K562 (cell line): Measurements from ENCODE around the gene SLC4A2. TPM values are rescaled to one million over a fixed set of nuclear protein-coding genes. Genes with fewer than 3 reads are reported as not detected.
A peak's percentile ranks its signal among the peaks of the same experiment; 100 is the strongest.

Experiments used
- BHLHE40 ChIP-seq: IDR thresholded peaks from 2 replicates; pipeline ENCODE4 v1.6.1; 2011; ENCODE audit warnings: low read length, improper control_type of control experiment
- CCNT2 ChIP-seq: IDR thresholded peaks from 2 replicates; pipeline ENCODE4 v1.6.1; 2011; ENCODE audit warnings: borderline replicate concordance, low read depth, mild to moderate bottlenecking, moderate library complexity, mixed read lengths, low read length; ENCODE audit not compliant: insufficient read length; ENCODE audit errors: extremely low read depth
- CHD1 ChIP-seq: fragments of 200-600 bp; sonication (generic); IDR thresholded peaks from one replicate; pipeline ENCODE4 v1.6.1; 2012; ENCODE audit warnings: mild to moderate bottlenecking, moderate library complexity, low read length, inconsistent platforms
- CREM ChIP-seq: IDR thresholded peaks from 2 replicates; pipeline ENCODE4 v1.6.1; 2014; ENCODE audit warnings: antibody characterized with exemption, low read depth
- ESRRA ChIP-seq: fragments of 450-650 bp; IDR thresholded peaks from 2 replicates; pipeline ENCODE4 v1.6.1; 2014; ENCODE audit warnings: low read depth, mild to moderate bottlenecking, moderate library complexity, borderline replicate concordance
- RBM39 ChIP-seq: fragments of 200-400 bp; formaldehyde crosslinking; optimal IDR thresholded peaks from 2 replicates; pipeline ENCODE3; 2018; ENCODE audit warnings: low read depth, low read length
- STAG1 ChIP-seq: sonication (generic); formaldehyde crosslinking; IDR thresholded peaks from 2 replicates; pipeline ENCODE4 v1.5.0; 2020; ENCODE audit warnings: missing genetic modification reagents, borderline replicate concordance
- STAT6 ChIP-seq: sonication (generic); formaldehyde crosslinking; IDR thresholded peaks from 2 replicates; pipeline ENCODE4 v1.8.1; 2023; ENCODE audit warnings: mild to moderate bottlenecking, missing genetic modification reagents
- ZBTB40 ChIP-seq, 2 experiments: fragments of 450-650 bp in 1 of 2; sonication (generic) in 1 of 2; formaldehyde crosslinking in 1 of 2; IDR thresholded peaks; 2 replicates each; pipeline versions ENCODE4 v1.7.1 to v1.9.0; 2016 to 2022; ENCODE audit warnings: inconsistent platforms in 1 of 2, mild to moderate bottlenecking in 1 of 2, missing genetic modification reagents in 1 of 2
- ZBTB9 ChIP-seq: fragments of 450-650 bp; formaldehyde crosslinking; IDR thresholded peaks from 2 replicates; pipeline ENCODE4 v1.4.0; 2020; ENCODE audit warnings: mild to moderate bottlenecking, moderate library complexity
- polyA plus RNA-seq, 8 experiments: library from polyadenylated mRNA; depleted of rRNA in 4 of 8; stranded (reverse) in 5 of 8; unstranded in 3 of 8; fragments of >200 nt; fragmentation: Nextera tagmentation in 2 of 8; fragmentation: Illumina TruSeq in 1 of 8; extraction: Ambion mirVana in 2 of 8; extraction: Trizol in 1 of 8; gene quantifications; 2 replicates each; pipeline versions ENCODE4 v1.2.1 to v1.2.3, GENCODE V29; 2011 to 2014; ENCODE audit warnings: inconsistent platforms in 1 of 8, missing spikeins in 1 of 8
- total RNA-seq, 7 experiments: library from RNA; depleted of rRNA in 6 of 7; stranded (reverse); fragments of >200 nt in 6 of 7; fragmentation: Illumina TruSeq in 2 of 7; extraction: Trizol in 2 of 7; gene quantifications; 2 replicates each; pipeline versions ENCODE4 v1.2.1 to v1.2.3, GENCODE V29; 2011 to 2021; ENCODE audit warnings: low replicate concordance in 1 of 7

The SLC4A2 gene
- total and polyA plus RNA-seq, 9 of the 15 experiments (the other 6 are each of a cell fraction or from before 2014, with no cell fraction given), result 11.4 to 375 (median 130) TPM

GRCh38 chr7:151083071-151083823 lies 23.9 kb downstream of the SLC4A2 start, which contains the start of gene TMUB1 (continued):
- TF ChIP-seq ZBTB40 (IDR thresholded peaks at IDR 0.05), result peak; percentile 75
- no peak for TF ChIP-seq ZBTB40 (CRISPR knock-in tag; IDR thresholded peaks at IDR 0.05)
- no peak for TF ChIP-seq ZBTB9 (CRISPR knock-in tag)
- peak; percentile 76; the same call in 1 of the 2 replicates for TF ChIP-seq ESRRA
- TF ChIP-seq CCNT2, result peak; percentile 76
- 0 out of 2 replicates have a peak, but pooled peaks have one; percentile 83 for TF ChIP-seq STAT6 (CRISPR knock-in tag)
- TF ChIP-seq BHLHE40, result peak; percentile 27; the same call in 1 of the 2 replicates
- TF ChIP-seq CREM, result peak; percentile 74
- TF ChIP-seq RBM39, result no peak
- no peak for TF ChIP-seq STAG1 (CRISPR knock-in tag)
- TF ChIP-seq CHD1, result peak; percentile 8
